Stimulated activated CD8-positive, alpha-beta memory T cell treated with anti-CD3 and anti-CD28 coated beads, Interleukin-7, amount 100 ng/mL, for 48 hours (primary cell): Measurements from ENCODE around the gene IFNK.

ENCODE experiments used
- DNase-seq, 2 donors: peaks; one replicate each; pipeline ENCODE4 v3.0.0-alpha.2; 2020; ENCODE audit warnings: low read depth in 1 of 2; ENCODE audit errors: extremely low read depth in 1 of 2

Gene IFNK

DNA sequence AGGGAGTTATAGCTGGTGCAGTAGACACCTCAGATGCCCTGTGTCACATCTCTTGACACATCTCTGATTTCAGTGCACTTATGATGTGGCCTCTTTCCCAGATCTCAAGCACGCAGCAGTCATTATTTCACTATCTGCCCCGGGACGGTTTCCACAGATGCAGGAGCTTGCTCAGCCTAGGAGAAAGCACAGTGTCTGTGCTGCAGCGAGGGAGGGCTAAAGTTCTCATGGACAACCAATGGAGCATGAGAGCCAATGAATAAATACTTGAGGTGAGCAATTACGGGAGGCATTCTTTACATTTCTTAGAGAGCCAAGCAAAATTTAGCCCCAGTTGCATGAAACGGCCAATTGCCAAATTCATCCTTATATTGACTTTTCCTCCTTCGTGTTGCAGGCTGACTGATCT is 12.9 kb downstream of the IFNK start:
- DNase-seq: no peak

DNA sequence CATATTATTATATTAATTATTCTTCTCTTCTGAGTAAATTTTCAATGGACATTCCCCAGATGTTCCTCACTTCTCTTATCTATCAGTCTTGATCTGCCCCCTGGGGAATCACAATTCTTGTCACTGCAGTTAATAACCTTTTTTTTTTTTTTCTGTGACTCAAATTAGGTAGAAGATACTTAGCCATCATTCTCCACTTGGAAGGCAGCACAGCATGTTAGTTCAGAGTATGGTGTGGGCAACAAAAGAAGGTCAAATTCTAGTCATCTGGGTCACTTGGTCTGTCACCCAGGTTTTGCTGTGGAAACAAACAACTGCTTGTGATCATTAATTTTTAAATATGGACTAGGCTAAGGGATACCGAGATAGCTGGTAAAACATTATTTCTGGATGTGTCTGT is 13.7 kb downstream of the IFNK start:
- no peak for DNase-seq

DNA sequence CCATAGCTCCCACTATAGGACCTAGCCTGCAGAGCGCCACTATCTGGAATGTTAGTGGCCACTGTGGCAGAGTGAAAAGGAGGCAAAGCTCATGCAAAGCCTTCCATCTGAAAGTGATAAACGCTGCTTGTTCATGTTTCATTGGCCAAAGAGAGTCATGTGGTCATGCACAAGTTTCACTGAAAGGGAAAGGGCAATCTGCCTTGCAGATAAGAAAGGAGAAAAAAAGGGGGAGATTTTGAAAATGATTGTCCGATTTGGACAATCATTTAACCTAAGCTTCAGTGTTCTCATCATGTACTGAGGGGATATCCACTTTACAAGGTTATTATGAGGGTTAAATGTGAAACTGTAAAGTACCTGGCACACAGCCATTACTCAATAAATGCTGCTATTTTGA is 14.6 kb downstream of the IFNK start:
- no peak for DNase-seq

DNA sequence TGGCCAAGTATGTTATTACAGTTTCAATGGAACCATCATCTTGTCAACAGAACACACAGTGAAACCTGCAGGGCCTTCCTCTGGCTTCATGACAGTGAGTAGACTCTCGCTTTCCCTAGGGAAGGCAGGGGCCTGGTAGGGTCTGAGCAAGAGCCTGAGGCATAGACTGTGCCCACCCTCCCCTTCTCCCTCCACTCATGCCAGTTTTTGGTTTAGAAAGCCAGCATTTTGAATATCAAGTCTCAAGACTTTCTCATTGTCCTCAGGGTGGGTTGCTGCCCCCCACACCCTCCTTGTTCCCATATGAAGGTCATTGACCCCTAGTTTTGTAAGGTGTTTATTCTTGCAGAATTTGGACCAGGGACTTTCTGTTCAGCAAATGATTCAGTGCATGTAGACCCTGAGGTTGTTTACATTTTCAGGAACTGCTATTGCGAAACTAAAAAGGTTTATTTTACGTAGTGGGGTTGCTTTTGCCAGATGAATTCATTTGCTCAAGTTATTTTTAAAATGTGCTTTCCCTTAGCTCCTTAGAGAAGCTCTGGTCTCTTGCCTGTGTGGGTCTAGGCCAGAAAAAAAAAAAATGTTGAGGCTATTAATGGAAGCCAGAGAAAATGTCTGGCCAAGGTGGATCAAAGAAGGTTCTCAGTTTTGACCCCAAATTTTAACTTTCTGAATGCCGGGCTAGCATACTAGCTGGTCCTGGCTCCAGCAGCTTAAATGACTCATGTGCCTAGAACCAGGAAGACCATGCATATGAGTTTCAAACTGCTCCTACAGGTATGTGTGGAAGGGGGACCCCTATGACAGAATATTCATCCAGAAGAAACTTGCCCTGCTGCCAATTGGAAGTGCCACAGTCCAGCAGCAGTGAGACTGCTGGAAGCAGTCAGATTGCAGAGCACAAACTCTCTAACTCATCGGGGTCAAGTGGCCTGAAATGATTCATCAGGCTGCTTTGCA is 15.7 kb downstream of the IFNK start:
- DNase-seq: no peak

DNA sequence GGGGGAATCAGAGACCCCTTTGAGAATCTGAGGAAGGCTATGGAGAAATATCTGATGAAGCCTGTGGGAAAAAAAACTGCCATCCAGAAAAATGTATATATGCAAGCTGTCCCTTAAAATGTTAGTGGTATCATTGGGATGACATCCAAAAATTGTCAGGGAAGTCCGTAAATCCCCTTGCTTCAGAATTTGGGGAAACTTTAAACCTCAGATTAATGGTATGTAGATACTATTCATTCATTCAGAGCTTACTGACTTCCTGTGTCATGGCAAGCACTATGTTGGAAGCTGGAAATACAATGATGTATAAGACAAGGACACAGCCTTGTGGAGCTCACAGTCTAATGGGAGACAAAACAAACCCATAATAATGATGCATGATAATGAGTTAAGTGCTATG is 16.4 kb downstream of the IFNK start:
- DNase-seq: no peak

DNA sequence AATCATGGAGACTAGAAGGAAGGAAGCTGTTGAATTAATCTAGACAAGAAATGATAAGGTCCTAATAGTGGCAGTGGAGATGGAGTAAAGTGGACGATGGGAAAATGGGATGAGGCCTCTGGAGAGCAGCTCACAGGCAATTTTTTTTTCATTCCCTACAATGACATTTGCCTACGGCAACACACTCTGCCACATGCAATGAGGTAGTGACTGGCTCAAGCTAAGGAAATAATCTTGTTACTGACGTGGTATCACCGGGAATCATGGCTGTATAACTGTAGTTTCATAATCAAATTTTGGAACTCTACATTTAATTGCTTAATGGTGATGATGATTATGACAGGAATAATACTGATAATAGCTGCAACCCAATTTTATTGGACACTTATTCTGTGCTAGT is 17.6 kb downstream of the IFNK start:
- DNase-seq: no peak

DNA sequence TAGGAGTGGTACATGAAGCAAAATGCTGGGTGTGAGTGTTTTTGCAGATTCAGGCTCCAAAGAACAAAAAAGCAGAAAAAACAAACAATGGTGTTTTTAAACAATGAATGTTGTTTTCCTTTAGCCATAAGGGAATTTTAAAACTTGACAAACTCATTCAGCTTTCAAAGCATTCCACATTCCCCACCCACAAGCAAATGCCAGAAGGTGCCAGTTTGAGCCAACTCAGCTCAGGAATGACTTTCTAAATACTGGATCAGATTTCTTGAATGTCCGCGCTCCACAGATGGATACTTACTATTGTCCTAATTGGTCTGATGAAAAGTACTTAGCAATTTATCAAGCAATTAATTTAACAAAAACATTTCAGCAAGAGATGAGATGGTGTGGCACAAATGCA is 18.4 kb downstream of the IFNK start:
- no peak for DNase-seq

DNA sequence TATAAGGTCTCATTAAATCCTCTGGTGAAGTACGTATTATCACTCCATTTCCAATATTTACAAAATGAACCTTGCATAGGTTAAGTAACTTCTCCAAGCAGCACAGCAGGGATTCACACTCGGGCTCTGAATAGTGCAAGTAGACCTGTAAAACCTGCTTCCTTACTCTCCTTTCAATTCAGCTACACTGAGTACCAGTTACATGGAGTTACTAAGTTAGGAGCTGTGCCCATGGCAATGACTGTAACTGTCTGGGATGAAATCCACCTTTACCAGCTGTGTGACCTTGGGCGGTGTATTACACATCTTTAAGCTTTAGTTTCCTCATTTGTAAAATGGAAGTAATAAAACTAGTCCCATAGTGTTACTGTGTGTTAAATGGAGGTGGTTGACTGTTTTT is 21.4 kb downstream of the IFNK start:
- no peak for DNase-seq

DNA sequence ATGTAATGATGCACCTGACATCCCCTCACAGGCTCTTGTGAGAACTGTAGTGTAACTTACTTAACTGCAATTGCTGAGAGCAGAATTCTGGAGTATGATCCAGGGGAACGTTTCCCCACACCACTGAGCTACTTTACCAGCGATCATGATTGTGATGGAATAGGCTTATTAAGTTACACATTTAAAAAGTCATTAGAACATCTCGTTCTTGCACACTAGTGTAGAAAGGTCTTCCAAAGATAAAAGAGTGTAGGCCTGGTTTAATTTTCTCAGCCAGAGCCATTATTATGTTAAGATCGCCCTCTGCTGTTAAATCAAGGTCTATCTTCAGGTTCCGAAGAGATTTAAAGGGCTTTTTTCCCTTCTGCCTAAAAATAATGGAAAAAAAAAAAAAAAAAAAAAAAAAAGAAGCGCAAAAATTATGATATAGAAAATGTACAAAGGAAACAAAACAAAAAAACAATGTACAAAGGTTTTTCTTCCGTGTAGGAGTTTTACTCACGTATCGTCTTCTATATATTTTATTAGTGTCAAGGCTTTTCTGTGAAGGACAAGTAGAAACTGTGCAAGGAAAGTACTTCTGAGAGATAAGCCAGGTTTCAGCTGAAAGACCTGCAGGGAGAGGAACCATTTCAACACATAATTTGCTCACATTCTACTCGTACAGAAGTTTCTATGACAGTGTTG is 24.1 kb downstream of the IFNK start:
- DNase-seq: no peak

DNA sequence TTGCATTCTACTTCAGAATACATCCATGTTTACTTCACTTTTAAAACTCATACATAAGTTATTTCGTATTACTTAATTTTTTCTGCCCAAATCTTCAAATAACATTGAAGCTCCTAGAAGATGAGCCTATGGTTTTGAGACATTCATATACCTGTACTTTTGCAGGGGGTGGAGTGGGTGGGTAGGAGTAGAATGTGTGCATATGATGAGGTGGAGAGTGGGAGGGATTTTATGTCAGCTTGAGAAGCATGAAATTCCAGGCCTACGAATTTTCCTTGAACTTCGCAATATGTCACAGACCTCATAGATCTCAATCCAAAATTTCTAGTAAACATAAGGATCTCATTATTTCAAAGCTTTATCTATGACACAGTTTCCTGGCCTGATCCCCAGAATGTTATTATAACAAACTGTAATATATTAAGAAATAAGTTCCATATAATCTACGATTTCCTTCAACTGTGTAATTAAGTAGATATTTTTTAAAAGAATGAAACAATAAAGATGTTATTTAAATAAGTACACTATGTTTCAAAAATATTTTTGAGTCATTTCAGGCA is 25.2 kb downstream of the IFNK start:
- no peak for DNase-seq

DNA sequence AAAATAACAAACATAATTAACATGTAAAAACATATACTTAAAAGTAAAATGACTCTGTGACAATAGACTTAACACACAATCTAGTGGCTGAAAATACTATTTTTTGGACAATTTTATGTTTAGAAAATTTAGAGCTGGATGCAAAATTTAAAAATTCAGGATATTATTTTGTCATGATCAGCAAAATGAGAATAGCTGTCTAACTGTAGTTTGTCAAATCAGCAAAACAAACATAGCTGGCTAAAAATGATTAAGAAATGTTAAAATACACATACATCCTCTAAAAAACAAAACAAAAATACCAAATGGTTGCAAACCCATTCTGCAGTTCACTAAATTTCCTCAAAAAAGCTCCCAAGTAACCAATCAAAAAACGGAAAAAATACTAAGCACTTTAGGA is 30.6 kb downstream of the IFNK start:
- no peak for DNase-seq

DNA sequence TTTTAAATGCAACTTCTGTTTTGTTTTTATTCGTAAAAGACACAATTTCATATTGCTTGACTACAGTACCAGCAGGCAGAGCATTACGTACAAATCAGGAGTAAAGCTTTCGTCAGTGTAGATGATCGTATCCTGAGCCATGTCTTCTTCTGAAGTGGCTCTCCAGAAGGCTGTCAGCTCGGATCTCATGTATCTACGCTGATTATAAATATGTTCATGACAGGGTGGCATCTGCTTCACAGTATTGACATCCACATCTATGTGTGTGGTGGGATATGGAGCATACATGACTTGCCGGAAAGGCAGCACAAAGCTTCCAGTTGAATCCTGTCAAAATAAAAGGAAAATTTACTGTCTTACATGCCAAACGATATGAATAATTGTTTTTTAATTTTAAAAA is 32.4 kb downstream of the IFNK start:
- no peak for DNase-seq

DNA sequence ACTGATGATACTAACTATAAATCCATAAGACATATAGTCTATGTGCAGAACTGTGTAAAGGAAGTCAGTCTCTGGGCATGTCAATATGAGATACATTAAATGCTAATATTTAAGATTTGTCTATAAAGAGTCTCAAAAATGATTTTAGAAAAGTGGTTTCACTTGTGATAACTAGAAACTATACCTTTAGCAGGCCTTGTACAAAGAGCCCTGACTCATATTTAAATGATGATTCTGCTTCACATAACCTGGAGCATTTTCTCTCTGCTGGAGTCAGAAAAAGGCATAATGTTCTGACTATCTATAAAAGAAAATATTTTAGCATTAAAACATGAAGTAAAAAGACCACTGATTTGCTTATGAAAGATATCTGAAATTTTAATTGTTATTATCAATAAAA is 34.2 kb downstream of the IFNK start:
- DNase-seq: no peak

DNA sequence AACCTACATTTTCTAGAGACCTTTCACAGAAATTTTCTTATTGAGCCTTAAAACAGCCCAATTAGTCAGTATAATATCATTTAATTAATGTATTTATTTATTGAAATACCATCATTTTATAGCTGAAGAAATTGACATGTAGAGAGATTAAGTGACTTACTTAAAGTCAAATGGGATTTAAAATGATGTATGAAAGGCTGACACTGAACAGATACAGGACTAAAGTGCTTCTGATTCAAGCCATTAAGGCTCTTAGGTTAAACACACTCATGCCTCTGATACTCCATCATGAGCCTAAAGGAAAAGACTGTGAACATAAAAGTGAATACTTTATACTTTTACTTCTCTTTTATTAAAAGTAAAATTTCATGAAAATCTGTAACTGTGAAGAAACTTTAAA is 36.4 kb downstream of the IFNK start:
- no peak for DNase-seq

DNA sequence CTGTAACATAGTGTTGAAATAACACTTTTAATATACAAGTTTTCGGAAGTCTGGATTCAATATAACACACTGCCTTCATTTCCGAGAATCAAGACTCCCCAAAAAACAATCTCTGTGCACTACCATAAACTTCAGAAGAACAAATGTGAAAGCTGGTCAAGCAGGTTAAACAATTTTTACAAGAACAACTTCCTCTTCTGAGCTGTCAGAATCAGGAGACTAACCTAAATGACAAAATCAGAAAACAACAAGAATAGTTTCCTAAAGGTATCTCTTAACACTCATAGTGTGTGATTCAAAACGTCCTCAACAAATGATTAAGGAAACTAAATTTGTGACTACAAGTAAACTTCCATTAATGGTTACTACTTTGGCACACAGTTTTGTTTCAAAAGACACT is 37.6 kb downstream of the IFNK start:
- no peak for DNase-seq

DNA sequence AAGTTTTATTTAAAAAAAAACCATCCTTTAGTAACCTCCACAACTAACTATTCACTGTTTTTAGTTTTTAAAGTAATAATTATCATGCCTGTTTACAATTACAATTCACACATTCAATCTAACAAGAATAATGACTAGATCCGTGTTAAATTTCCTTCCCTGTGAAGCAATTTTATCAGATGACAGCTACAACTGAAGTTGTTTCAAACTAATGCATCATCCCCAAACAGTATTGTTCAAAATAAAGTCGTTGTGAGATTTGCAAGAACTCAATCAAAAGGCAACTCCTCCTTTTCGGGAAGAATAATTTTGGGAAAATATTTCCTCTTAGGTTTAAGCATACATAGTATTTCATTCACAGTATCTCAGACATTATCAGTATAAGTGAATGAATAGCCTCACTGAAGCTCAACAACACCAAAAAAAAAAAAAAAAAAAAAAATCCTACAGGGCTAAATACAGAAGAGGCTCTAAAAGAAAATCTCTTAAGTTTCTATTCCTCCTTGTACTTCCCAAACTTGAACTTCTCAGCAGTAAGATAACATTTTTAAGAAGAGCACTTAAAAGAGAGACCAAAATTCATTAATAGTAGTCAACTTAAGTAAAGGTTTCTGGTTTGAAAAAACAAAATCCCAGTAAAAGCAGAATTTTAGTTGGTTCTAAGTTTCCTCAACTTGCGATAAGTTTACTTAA is 39.8 kb downstream of the IFNK start:
- DNase-seq: no peak

DNA sequence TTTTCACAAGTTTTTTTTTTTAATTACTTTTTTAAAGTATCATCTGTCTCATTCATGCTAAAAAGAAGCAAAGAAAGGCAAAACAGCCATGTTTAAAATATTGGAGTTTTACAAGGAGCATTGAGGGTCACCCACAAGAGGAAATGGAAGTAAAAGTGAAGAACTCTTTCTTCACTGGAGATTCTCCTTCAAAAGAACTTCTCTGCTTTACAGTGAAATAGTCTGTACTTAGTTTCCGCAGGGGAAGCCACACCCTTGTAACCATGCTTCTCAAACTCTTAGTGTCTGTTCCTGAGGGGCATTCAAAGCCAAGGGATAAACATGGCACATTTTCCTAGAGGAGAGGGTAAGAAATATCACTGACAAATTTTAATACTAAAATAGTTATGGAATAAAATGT is 40.6 kb downstream of the IFNK start:
- DNase-seq: no peak

DNA sequence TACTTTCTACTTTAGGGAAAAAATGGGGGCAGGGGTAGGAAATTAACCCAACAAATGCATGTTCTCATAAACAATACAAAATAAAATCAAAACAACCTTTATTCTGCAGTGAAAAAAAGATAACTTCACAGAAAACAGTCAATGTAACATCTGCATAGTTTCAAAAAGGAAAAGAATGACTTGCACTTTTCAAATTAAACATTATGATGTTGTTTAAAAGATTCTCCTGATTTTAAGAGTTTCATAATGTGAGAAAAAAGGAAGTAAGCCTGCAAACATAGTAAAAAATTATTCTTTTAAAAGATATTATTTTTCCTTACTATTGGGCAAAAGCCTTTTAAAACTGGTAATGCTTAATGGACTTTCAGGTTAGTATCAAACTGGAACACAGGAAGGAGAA is 41.6 kb downstream of the IFNK start:
- no peak for DNase-seq

DNA sequence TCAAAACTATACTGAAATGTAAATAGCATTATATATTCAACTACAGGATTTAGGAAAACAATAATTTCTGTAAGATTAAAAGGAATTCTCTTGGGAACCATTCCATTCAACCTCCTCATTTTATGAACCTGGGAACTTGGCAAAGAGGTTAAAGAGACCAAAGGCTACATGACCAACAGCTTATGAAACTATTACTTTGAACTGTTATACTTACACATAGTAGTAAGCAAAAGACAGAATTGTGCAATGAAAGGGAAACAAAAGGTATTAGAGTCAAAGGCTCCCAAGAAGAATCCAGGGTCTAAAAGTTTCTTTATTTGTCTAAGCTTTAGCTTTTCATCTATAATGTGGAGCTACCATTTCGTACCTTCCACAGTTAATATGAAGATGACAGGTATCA is 42.0 kb downstream of the IFNK start:
- DNase-seq: no peak

DNA sequence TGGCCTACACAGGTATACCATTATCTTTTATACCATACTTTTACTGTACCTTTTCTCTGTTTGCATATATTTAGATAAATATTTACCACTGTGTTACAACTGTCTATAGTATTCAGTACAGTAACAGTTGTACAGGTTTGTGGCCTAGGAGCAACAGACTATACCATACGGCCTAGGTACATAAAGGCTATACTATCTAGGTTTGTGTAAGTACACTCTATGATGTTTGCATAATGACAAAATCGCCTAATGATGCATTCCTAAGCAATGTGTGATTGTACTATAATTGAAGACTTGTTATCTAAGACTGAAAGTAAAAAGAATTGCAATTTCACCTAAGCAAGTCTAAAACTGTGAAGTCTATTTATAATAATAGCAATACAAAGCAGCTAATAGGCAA is 45.3 kb downstream of the IFNK start:
- no peak for DNase-seq

DNA sequence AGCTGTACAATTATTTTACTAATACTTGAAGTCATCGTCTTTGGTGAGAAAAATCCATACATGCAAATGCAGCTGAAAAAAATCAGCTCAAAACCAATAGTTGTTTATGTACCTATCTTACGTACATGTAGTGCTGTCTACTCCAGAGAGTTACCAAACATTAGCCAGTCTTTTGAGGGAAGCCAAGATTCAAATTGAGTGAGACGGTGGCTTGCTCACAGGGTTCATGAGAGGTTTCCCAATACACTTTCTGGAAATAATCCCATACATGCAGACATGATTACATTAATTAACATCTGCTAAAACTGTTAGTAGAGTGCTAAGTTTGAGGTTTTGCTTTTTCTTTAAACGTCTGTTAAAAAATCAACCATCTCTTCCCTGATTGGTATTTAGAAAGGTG is 46.9 kb downstream of the IFNK start:
- no peak for DNase-seq

DNA sequence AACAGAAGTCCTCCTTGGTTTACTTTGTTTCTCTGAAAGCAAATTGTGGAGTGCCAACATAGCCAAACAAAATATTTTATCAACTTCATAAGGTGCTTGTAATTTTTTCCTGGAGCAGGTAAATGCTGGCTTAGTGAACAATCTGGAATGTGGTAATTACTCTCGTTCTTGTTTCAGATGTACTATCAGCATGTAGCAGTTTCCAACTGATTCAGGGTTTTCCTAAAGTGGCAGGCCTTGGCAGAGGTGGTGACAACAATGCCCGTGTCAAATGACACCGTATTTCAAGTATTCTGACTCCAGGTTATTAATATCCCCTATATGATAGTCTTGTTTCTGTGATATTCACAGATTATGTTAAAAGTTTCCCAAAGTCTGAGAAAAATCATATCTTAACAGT is 48.0 kb downstream of the IFNK start:
- no peak for DNase-seq
